Measurements from ENCODE around the gene PPTC7.
"Not testable (repeated sequence)": the region's sequence is repeated elsewhere in the genome, so short reads cannot be mapped to it uniquely, and the experiment has no call there.

Gene PPTC7

GRCh38 chr12:110533607-110534006 lies 49.5 kb downstream of the PPTC7 start:
- Histone ChIP-seq H3K4me3 (no peak overlapping the region), H3K36me3 (peaks cover 0 to 18% (median 13%) of the 10 kb centered on the region in 3 donors), H3K4me1 (peaks cover 0 to 45% (median 34%) of the 10 kb centered on the region in 4 donors), H3K27me3 (no peaks in the 10 kb centered on the region), H3K27ac (peak overlapping the region in 1 of 2 donors; percentile 76), H3K9me3 (no peaks in the 10 kb centered on the region)
- no peak for DNase-seq
- intact Hi-C loops (cut with DNase I; ENCODE audit: low total_unique reads) = no loop called here
- no peak for TF ChIP-seq CTCF (IDR thresholded peaks at IDR 0.05)

DNA sequence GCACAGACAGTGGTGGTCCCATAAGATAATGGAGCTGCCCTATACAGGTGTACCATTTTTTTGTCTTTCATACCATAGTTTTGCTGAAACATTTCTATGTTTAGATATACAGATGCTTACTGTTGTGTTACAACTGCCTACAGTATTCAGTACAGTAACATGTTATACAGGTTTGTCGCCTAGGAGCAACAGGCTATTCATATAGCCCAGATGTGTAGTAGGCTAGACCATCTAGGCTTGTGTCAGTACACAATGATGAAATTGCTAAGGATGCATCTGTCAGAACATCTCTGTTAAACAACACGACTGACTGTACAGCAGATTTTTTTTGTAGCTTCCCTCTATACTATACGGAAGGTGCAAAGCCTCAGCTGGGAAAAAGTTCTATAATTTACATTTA lies 50.5 kb downstream of the PPTC7 start:
- Histone ChIP-seq H3K4me3 (no peak overlapping the region), H3K27ac (no peak overlapping the region), H3K9me3 (no peaks in the 10 kb centered on the region), H3K27me3 (no peaks in the 10 kb centered on the region), H3K4me1 (peaks cover 0 to 35% (median 27%) of the 10 kb centered on the region in 4 donors), H3K36me3 (peaks cover 0 to 14% (median 6%) of the 10 kb centered on the region in 3 donors)
- intact Hi-C loops (cut with DNase I; ENCODE audit: low total_unique reads) = no loop called here
- no peak for DNase-seq
- no peak for TF ChIP-seq CTCF (IDR thresholded peaks at IDR 0.05)

DNA sequence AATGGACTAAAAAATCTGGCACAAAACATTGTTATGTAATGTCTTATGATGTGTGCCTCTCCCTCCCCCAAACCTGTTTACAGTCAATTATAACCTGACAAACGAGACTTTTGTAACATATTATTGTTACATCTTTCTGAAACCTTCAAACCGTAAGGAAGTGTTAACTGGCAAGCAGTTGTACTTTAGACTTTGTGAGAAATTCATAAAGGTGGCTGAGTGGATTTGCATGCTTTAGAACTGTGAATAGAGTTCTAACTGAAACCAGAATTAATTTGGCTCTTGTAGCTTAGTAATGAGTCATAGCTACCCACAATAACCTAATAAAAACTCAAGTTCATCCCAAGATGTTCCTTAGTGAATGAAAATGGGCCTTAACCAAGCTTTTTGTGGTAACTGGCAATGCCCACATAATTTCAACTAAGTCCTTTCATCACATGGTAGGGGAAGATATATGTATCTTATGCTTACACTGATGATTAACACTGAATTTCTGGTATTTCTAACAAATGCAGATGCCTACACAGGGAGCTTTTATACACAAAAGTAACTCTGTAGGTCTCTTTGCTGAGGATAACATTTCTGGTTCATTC lies 51.3 kb downstream of the PPTC7 start:
- Histone ChIP-seq H3K4me3 (no peak overlapping the region), H3K9me3 (no peaks in the 10 kb centered on the region), H3K27me3 (no peaks in the 10 kb centered on the region), H3K27ac (no peak overlapping the region), H3K4me1 (peaks cover 0 to 27% (median 21%) of the 10 kb centered on the region in 4 donors), H3K36me3 (peaks cover 0 to 12% (median 4%) of the 10 kb centered on the region in 3 donors)
- DNase-seq = no peak
- intact Hi-C loops (cut with DNase I; ENCODE audit: low total_unique reads) = no loop called here
- no peak for TF ChIP-seq CTCF (IDR thresholded peaks at IDR 0.05)

GRCh38 chr12:110530511-110530910 lies 52.6 kb downstream of the PPTC7 start:
- Histone ChIP-seq H3K27me3 (no peaks in the 10 kb centered on the region), H3K27ac (no peak overlapping the region), H3K4me3 (no peak overlapping the region), H3K36me3 (peaks cover 0 to 8% (median 0%) of the 10 kb centered on the region in 3 donors), H3K9me3 (no peaks in the 10 kb centered on the region), H3K4me1 (peaks cover 0 to 17% (median 12%) of the 10 kb centered on the region in 4 donors)
- no peak for DNase-seq
- intact Hi-C loops (cut with DNase I; ENCODE audit: low total_unique reads) = no loop called here
- TF ChIP-seq CTCF (IDR thresholded peaks at IDR 0.05) = no peak

GRCh38 chr12:110528277-110528839 lies 54.8 kb downstream of the PPTC7 start:
- H3K9me3 ChIP-seq = no peaks in the 10 kb centered on the region
- no peak overlapping the region for H3K4me3 ChIP-seq
- H3K4me1 ChIP-seq = peaks cover 0 to 17% (median 12%) of the 10 kb centered on the region in 4 donors
- no peaks in the 10 kb centered on the region for H3K36me3 ChIP-seq
- no peaks in the 10 kb centered on the region for H3K27me3 ChIP-seq
- DNase-seq = no peak
- intact Hi-C loops (cut with DNase I; ENCODE audit: low total_unique reads) = no loop called here
- TF ChIP-seq CTCF (IDR thresholded peaks at IDR 0.05) = no peak
- no peak overlapping the region for H3K27ac ChIP-seq

- H3K4me3 ChIP-seq; DNase-seq; H3K9me3 ChIP-seq; H3K36me3 ChIP-seq; H3K27ac ChIP-seq; intact Hi-C loops (cut with DNase I; ENCODE audit: low total_unique reads); H3K27me3 ChIP-seq; H3K4me1 ChIP-seq: not testable (repeated sequence)
Measured at GRCh38 chr12:110520876-110521712, 62.0 kb downstream of the PPTC7 start.

DNA sequence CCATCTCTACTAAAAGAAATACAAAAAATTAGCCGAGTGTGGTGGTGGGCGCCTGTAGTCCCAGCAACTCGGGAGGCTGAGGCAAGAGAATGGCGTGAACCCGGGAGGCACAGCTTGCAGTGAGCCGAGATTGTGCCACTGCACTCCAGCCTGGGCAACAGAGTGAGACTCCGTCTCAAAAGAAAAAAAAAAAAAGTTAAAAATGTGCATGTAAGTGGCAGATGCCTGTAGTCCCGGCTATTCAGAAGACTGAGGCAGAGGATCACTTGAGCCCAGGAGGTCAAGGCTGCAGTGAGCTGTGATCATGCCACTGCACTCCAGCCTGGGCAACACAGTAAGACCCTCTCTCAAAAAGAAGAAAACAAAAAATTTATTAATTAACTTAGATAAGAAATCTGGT lies 65.1 kb downstream of the PPTC7 start:
- DNase-seq; H3K36me3 ChIP-seq; H3K4me1 ChIP-seq; H3K27me3 ChIP-seq; intact Hi-C loops (cut with DNase I; ENCODE audit: low total_unique reads); H3K27ac ChIP-seq; H3K9me3 ChIP-seq; H3K4me3 ChIP-seq: not testable (repeated sequence)

Measured in tibial artery (tissue), 4 donors.